HG03520 (cell line): ENCODE data around the gene PEX7.
A peak's percentile ranks its signal among the peaks of the same experiment; 100 is the strongest.
"Not testable (repeated sequence)": the region's sequence is repeated elsewhere in the genome, so short reads cannot be mapped to it uniquely, and the experiment has no call there.

Source experiments
- ATAC-seq: cut with Tn5 transposase; IDR thresholded peaks from one replicate; pipeline ENCODE4 v1.9.1; 2021; ENCODE audit warnings: mild to moderate bottlenecking, moderate library complexity; ENCODE audit not compliant: unreplicated experiment

PEX7 gene

DNA sequence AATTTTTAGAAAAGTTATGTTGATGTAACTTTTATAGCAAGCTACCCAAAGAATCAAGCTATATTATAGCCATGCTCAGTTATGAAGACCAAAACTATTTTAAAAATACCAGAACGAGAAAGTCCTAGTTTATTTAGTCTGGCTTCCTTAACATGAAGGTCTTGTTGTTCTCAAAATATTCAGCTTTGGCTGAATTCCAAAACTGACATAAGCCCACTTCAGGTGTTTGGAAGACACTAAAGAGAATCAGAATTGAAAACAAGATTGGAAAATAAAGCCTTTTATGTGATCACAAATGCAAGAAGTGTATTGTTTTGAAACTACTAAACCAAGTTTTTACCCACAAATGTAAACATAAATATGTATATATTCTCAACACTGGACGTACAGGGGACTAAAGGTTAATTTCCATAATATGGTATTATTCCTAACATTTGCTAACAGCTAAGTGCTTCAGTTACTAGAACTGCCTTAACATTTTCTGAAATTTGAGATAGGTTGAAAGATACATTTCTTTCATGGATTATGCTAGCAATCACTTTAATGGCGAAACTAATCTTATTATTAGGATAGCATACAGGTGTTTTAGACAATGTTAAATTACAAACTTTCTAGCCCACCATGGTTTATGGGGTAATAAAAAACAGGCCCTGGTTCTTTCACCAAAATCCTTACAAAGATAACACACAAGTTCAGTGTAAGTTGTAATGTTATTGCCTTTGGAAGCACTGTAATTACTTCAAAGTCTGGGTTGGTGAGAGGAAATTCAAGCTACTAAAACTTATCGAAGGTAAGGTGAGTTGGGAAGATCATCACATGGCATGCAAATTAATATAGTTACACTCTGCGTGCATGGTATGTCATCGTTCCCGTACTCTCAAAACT is 31.7 kb upstream of the PEX7 start:
- ATAC-seq, result no peak

DNA sequence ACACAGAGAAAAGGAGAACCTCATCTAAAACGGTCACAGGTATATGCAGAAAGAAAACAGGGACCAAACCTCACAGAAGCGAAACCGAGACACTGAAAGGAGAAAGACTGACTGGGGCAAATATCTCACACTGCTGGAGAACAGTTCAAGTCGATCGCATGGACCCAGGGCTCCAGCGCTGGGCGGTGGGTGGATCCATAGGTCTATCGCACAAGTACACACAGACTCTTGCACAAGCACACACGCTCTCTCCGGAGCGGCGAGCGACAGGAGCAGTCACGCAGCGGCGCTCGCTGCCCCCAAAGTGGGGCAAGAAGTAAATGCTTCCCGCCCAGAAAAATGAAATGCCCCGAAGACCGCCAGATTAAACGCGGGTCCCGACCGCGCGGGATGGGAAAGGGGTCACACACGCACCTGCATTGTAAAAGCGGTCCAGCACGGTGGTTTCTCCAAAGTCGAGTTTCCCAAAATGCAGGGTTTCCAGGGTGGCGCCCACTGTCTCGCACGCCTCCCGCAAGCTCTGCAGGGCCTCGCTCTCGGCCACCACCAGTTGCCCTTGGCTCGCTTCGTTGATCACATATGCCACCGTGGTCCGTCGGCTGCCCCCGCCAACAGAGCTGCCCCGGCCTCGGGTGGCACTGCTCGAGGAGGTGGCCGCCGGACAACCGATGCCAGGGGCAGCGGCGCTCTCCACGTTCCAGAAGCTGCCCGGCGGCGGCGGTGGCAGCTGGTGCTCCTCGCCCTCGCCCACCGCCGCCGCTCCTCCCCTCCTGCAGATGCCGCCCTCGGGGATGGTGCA is 30.9 kb upstream of the PEX7 start:
- ATAC-seq, result peak; percentile 24

DNA sequence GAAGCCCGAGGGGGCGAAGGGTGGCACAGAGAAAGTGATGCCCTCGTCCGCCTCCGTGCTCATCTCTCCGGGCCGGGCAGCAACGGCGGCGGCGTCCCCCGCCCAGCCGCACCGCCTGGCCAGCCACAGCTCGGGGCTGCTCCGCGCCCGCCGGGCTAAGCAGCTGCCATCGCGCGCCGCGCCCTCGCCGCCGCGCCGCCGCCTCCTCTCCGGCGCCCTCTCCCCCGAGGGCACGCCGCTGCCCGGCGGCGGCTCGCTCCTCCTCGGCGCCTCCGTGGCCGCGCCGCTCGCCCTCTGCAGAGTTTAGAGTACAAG is 30.3 kb upstream of the PEX7 start:
- no peak for ATAC-seq

DNA sequence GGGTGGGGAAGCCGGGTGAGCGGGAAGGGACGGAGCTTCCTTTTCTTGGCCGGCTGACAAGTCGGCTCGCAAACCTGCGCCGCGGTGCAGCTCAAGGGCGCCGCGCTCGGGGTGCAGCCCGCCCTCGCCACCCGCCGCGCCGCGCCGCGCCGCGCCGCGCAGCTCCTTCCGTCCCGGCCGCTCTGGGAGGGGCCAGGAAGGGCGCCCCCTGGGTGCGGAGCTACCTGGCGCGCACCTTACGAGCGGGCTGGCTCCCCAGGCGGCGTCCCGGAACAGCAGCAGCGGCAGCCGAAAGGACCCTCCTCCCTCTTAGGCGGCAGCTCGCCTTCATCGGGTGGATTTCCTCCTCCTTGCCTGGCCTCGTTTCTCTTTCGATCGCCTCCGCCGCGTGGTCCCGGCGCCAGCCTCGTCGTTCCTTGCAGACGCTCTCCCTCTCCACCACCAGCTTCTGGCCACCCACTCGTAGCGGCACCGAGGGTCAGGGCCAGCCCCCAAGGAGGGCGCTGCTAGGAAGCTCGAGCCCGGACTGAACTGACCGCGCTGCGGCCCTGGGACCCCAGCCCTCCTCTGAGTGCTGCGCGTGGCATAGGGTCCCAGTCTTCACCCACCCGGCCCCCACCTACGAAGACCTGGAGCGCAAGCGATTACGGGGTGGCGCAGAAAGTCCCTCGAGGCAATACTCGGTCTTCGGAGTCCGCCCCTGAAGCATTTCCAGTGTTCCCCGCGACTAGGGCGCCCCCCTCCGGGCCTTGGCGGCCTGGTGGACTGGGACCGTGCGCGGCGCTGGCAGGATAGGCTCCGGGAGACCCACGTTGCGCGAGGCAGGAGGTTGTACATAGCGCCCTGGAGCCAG is 29.8 kb upstream of the PEX7 start, which contains the start of gene MAP3K5:
Gene MAP3K5 (minus strand): TSS at position 68 of the 853 bp plus-strand sequence. CDS start 320 bp downstream, outside the sequence.
- peak; percentile 57 for ATAC-seq

DNA sequence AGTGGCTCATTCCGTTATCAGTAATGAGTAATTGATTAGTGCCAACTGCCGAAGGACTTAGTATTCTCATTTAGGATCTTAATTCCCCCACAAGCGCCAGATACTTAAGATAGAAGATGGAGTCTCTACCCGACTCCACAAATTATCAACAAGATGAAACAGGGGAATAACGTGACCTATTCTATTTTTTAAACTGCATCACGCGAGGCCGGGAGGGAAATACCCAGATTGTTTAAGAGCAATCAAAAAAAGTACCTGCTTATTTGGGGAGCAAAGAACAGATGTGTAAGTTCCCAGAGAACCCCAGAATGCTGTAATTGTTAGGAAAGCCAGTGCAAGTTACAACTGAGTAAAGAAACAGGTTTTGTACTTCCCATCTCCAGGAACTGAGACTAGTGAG is 29.0 kb upstream of the PEX7 start:
- no peak for ATAC-seq

DNA sequence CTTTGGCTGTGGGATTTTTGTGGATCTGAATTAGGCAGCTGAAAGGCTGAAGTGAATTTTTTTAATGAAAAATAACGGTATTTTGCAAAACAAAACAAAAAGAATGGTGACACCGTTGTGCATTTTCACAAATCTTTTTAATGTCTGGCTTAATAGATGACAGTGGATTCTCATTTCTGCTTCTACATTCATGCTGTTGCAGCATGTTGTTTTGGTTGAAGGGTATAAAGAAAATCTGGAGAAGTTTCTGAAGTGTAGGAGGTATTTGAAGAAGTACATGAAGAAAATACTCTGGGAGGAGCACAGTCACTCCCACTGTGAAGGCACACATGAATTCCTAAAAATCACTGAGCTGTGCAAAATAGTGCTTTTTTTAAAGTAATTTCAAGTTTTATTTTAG is 27.0 kb upstream of the PEX7 start:
- ATAC-seq, result no peak

DNA sequence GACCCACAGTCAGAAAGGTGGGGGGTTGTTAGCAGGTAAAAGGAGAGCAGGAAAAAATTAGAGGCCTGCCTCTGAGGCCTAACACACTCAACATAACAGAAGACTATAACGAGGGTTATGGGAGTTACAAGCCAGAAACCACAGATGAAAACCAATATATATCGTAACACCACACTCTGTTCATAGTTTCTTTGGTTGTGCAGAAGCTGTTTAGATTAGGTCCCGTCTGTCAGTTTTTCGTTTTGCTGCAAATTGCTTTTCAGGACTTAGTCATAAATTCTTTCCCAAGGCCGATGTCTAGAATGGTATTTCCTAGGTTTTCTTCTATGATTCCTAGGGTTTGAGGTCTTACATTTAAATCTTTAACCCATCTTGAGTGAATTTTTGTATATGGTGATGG is 26.4 kb upstream of the PEX7 start:
- no peak for ATAC-seq

DNA sequence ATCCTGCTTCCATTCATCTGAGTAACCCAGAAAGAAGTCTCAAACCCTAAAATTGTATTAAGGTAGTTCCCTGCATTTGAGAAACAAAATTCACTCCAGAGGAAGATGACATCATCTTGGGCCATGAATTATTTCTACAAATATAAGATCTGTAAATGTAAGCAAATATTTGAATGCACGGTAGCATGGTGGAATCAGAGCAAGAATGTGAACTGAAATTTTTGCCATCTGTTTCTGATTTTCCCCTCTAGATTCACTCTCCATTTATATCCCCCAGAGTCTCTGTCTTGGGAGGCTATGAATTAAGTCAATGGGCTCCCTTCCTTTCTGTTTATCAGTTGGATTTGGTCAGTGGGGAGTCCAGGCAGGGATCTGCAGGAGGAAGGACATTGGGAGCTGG is 24.3 kb upstream of the PEX7 start:
- no peak for ATAC-seq

DNA sequence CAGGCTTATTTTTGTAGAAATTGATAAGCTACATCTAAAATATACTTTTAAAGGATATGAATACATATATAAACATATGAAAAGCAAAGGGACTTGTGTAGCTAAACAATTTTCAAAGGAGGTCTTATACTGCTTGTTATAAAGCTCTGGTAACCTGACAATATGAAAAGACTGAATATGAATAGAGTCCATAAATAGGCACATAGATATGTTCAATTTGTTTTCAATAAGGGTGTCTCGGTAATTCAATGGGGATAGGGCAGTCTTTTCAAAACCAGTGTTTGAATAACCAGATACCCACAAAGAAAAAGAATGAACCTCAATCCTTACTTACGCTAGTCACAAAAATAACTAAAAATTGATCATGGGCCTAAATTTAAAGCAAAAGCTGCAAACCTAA is 20.8 kb upstream of the PEX7 start:
- no peak for ATAC-seq

DNA sequence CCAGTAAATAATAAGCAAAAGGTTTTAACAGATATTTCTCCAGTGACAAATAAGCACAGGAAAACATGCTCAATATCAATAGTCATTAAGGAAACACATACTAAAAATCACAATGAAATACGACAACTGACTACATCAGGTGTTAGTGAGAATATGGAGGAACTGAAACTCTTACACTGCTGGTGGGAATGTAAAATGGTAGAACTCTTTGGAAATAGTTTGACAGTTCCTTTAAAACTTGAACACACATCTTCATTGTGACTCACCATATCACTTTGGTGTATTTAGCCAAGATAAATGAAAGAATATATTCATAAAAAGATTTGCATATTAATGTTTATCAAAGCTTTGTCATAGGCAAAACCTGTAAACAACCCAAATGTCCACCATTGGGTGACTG is 18.8 kb upstream of the PEX7 start:
- no peak for ATAC-seq

DNA sequence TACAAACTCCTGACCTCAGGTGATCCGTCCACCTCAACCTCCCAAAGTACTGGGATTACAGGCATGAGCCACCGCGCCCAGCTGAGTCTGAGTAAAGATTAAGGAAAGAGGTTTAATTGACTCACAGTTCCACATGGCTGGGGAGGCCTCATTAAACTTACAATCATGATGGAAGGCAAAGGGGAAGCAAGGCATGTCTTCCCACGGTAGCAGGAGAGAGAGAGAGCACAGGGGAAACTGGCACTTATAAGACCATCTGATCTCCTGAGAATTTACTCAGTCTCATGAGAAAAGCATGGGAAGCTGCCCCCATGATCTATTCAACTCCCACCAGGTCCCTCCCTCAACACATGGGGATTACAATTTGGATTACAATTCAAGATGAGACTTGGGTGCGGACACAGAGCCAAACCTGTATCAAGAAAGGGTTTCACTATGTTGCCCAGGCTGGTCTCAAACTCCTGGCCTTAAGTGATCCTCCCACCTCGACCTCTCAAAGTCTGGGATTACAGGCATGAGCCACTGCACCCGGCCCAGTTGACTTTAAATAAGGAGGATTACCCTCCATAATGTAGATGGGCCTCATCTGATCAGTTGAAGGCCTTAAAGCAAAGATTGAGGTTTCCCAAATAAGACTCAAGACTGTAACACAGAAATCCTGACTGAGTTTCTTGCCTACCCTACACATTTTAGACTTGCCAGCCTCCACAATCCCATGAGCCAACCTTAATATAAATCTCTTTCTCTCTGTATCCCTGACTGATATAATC is 13.1 kb upstream of the PEX7 start:
- ATAC-seq, result no peak

DNA sequence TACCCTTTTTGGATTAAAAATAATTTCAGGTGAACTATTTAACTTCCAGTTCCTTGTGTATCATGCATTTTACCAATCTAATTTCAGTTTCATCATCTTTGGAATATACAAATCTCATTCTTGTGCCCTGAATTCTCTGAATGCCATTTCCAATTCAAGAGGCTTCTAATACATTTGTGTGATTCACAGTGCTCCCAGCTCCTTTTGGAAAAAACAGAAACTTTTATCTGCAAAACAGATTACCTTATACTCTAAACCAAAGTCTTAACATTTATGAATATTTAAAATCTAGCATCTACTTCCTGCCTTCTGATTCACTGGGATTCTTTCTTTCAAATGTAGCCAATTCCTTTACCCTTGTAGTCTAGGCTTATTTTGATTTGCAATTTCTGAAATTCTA is 11.1 kb upstream of the PEX7 start:
- ATAC-seq, result no peak

DNA sequence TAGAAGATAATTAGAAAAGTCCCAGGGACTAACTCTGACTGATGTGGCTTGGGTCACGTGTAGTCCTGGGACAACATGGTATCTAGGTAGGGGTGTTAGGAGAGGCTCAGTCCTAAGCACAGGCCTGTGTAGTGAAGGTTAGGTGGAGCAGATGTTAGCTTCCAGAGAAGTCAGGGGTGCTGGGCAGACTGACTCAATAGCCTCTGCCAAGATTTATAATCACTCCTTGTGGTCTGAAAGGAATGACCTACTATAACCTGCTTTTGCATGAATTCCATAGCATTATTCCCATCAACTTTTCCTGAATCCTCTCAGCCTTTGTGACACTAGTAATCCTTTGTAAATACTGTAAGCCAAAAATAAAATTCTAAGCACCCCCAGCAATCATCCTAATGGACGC is 10.2 kb upstream of the PEX7 start:
- ATAC-seq, result no peak

DNA sequence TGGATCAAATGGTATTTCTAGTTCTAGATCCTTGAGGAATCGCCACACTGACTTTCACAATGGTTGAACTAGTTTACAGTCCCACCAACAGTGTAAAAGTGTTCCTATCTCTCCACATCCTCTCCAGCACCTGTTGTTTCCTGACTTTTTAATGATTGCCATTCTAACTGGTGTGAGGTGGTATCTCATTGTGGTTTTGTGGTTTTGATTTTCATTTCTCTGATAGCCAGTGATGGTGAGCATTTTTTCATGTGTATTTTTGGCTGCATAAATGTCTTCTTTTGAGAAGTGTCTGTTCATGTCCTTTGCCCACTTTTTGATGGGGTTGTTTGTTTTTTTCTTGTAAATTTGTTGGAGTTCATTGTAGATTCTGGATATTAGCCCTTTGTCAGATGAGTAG is 6.8 kb upstream of the PEX7 start:
- ATAC-seq, result not testable (repeated sequence)

DNA sequence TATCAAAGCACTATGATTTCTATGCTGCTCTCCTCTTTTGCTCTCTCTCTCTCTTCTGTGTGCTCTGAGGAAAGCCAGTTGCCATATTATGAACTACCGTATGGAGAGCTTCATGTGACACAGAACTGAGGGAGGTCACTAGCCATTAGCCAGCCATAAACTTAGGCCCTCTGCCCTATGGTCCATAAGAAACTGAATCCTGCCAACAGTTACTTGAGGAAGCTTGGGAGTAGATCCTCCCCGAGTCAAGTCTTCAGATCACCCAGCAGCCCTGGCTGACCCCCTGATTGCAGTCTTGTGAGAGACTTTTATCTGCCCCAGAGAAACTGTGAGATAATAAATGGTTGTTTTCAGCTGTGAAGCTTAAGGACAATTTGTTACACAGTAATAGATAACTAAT is 5.7 kb upstream of the PEX7 start:
- ATAC-seq, result no peak

DNA sequence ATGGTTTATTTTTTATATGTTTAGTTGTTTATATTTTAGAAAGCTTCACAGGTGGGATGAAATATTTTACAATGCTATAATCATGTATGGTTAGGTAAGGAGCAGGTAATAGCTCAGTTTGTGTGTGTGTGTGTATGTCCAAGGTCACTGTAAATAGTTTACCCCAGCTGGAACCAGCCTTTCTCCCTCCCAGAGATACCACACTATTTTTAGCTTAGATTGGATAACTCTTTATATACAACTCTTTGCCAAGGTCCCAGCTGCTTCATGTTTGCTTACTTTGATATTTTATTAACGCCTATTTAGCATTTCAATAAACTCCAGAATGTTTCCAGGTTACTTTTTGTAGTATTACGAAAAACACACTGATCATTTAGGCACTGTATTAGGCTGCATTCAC is 1.8 kb upstream of the PEX7 start:
- ATAC-seq, result no peak

DNA sequence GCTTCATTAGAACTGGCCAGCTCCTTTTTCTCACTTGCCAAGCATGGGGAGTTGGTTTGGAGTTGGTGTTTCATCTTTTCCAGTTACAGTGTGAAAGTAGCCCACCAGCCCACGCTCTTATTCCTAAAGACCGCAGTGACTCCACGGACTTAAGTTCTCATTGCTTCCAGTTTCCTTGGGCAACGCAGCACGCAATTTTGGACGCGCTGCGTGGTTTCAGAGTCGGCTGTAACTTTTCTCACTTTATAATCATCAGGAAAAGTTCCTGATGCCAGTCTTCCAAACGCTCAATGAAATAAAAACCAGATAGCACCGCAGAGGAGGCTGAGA is 381 bp upstream of the PEX7 start:
- no peak for ATAC-seq

DNA sequence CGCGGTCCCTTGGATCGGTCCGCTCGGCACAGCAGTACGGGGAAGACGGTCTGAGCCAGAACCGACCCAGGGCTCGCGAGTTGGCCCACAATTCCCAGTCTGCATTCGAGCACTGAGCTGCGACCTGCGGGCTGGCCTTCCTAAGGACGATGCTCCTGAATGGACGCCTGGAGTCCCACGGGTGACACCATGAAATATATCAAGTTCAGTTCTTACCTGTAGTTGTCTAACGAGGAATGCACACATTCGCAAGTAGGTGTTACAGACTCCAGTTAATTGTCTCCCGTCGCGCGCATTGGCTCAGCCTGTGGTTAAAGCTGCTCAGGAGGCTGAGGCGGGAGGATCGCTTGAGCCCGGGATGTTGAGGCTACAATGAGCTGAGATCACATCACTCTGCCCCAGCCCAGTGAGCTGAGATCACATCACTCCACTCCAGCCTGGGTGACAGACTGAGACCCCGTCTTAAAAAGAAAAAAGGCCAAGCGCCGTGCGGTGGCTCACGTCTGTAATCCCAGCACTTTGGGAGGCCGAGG is 802 bp downstream of the PEX7 start:
- no peak for ATAC-seq

DNA sequence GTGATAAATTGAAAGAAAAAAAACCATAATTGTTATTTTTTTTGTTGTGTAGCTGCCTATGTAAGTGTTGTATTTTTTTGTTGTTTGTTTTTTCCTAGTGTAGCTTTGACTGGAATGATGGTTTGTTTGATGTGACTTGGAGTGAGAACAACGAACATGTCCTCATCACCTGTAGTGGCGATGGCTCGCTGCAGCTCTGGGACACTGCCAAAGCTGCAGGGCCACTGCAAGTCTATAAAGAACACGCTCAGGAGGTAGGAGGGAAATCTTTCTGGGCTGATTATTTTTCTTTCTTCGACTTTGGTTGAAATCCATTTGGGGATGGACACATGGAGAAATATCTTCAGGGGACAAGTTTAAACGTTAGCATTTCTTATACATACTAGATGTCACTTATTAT is 3.8 kb downstream of the PEX7 start:
- no peak for ATAC-seq

DNA sequence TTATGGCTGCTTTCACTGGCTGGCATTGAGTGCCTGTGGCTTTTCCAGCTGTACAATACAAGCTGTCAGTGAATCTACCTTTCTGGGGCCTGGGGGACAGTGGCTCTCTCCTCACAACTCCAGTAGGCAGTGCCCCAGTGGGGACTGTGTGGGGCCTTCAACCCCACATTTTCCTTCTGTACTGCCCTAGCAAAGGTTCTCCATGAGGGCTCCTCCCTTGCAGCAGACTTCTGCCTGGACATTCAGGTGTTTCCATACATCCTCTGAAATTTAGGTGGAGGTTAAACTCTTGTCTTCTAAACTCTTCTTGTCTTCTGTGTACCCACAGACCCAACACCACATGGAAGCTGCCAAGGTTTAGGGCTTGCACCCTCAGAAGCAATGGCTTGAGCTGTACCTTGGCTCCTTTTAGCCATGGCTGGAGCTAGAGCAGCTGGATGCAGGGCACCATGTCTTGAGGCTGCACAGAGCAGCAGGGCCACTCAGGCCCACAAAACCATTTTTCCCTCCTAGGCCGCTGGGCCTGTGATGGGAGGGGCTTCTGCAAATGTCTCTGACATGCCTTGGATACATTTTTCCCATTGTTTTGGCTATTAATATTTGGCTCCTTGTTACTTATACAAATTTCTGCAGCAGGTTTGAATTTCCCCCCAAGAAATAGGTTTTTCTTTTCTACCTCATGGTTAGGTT is 9.6 kb downstream of the PEX7 start:
- no peak for ATAC-seq
